OCI-LY1 (cell line): ENCODE results near the gene HEATR1.

ENCODE experiments used
- CTCF ChIP-seq: fragments of 200-600 bp; sonication (generic), shearing (Covaris generic); IDR thresholded peaks from 2 replicates; pipeline ENCODE4 v1.5.1; 2017; ENCODE audit warnings: mild to moderate bottlenecking, antibody characterized with exemption, low read length, moderate library complexity, mixed read lengths
- EZH2 ChIP-seq: fragments of 200-600 bp; sonication (generic), shearing (Covaris generic); IDR thresholded peaks from 2 replicates; pipeline ENCODE4 v1.8.0; 2017; ENCODE audit warnings: borderline replicate concordance, mixed run types, mild to moderate bottlenecking, antibody characterized with exemption, low read length, moderate library complexity, mixed read lengths

GRCh38 chr1:236550961-236551851, 53.1 kb downstream of the HEATR1 start:
- TF ChIP-seq CTCF (no peak), EZH2 (no peak)
